Cardiac fibroblast (primary cell): ENCODE results near the gene CFDP1.

Source experiments
- DNase-seq, 2 donors: peaks; one replicate each; pipeline versions ENCODE4 v3.0.0 to v3.0.0-alpha.2; 2010; ENCODE audit warnings: low read depth in 2 of 2
- H3K4me3 ChIP-seq, 2 donors: replicated peaks in 1 of 2; 1 replicate in 1 of 2; 2 replicates in 1 of 2; pipeline ENCODE4 v1.5.1; 2011; ENCODE audit warnings: low read depth in 2 of 2, low read length in 2 of 2, mild to moderate bottlenecking in 2 of 2, moderate library complexity in 1 of 2
- TF ChIP-seq, protein P1 (sequence below): IDR thresholded peaks from one replicate; pipeline ENCODE4 v1.5.1; 2011; ENCODE audit warnings: low read depth, mild to moderate bottlenecking, low read length, inconsistent platforms

CFDP1 gene

DNA sequence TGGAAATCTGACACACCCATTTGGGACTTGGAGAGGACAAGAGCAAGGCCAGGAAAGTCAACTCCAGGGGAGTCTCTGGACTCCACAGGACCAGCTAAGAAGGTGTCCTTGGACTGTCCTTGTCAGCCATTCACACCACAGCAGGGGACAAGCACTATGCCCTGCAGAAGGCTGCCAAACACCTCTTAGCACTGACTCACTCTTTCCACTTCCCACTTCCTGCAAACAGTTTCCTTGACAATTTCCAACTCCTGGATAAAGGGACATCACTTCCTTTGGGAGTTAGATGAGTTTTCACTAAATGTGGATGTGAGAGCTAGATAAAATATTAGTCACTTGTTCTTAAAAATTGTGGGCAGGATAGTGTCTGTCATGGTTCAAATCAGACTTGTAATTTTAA lies 144.1 kb downstream of the CFDP1 start:
- TF ChIP-seq, protein P1, sequence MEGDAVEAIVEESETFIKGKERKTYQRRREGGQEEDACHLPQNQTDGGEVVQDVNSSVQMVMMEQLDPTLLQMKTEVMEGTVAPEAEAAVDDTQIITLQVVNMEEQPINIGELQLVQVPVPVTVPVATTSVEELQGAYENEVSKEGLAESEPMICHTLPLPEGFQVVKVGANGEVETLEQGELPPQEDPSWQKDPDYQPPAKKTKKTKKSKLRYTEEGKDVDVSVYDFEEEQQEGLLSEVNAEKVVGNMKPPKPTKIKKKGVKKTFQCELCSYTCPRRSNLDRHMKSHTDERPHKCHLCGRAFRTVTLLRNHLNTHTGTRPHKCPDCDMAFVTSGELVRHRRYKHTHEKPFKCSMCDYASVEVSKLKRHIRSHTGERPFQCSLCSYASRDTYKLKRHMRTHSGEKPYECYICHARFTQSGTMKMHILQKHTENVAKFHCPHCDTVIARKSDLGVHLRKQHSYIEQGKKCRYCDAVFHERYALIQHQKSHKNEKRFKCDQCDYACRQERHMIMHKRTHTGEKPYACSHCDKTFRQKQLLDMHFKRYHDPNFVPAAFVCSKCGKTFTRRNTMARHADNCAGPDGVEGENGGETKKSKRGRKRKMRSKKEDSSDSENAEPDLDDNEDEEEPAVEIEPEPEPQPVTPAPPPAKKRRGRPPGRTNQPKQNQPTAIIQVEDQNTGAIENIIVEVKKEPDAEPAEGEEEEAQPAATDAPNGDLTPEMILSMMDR, result no peak
- DNase-seq, result peak; percentile 60 to 67
- no peak overlapping the region for H3K4me3 ChIP-seq

DNA sequence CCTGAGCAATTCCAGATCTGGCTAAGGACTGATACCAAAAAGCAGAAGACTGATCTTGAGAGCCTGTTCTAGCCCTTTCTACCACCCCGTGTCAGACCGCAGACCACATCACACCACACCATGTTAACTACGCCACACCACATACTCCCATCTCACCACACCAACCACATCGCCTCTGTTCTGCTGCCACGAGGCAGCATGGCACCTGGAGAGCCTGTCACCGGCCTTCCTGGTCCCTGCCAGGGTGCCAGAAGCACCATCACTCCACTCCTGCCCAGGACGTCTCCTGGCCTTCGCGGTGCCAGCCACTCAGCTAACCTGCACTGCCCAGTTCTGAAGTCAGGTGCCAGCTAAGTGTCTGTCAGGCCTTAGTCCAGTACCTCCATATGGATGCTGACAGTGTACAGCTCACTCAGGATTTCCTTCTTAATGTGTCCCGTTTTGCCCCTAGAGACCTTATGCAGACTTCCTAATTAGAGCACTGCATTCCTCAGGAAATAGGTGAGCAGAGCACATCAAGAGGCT lies 144.6 kb downstream of the CFDP1 start:
- TF ChIP-seq, protein P1, result no peak
- no peak for DNase-seq
- no peak overlapping the region for H3K4me3 ChIP-seq

DNA sequence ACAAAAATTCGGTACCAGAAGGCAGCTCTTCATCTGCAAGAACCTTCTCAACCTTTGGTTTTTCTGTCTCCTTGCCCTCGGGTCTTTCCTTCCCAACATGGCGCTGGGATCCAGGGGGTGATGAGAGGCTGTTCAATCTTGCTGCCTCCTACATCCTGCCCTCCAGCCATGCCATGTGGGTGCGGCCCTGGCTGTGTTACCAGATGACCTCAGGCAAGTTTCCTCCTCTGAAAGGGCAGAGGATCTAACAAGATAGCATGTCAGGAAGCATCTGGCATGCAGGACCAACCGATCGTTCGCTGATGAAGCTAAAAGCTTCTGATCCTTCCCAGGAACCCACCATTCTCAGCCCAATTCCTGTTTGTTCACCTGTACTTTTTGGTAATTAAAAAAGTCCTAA lies 145.1 kb downstream of the CFDP1 start:
- TF ChIP-seq, protein P1, result no peak
- DNase-seq, result no peak
- no peak overlapping the region for H3K4me3 ChIP-seq

DNA sequence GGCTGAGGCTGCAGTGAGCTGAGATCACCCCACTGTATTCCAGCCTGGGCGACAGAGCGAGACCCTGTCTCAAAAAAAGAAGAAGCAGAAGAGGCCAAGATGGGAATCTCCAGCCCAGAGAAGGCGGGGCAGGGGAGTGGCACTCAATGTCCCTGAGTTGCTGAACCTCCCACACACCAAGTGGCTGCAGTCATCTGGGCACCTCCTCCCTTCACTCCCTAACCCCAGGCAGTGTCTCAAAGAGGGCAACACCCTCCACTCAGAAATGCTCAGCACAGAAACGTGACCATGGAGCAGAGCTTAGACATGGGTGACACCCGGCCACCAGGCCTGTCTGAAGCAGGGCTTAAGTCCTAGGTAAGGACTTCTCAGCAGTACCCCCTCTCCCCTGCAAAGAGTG lies 145.6 kb downstream of the CFDP1 start:
- H3K4me3 ChIP-seq, result no peak overlapping the region
- TF ChIP-seq, protein P1, result no peak
- no peak for DNase-seq

DNA sequence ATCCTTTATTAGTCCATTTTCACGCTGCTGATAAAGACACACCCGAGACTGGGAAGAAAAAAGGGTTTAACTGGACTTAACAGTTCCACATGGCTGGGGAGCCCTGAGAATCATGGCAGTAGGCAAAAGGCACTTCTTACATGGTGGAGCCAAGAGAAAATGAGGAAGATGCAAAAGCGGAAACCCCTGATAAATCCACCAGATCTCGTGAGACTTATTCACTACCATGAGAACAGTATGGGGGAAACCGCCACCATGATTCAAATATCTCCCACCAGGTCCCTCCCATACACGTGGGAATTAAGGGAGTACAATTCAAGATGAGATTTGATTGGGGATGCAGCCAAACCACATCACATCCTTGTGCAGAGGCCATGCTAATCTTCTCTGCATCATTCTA lies 146.9 kb downstream of the CFDP1 start:
- no peak overlapping the region for H3K4me3 ChIP-seq
- DNase-seq, result no peak

DNA sequence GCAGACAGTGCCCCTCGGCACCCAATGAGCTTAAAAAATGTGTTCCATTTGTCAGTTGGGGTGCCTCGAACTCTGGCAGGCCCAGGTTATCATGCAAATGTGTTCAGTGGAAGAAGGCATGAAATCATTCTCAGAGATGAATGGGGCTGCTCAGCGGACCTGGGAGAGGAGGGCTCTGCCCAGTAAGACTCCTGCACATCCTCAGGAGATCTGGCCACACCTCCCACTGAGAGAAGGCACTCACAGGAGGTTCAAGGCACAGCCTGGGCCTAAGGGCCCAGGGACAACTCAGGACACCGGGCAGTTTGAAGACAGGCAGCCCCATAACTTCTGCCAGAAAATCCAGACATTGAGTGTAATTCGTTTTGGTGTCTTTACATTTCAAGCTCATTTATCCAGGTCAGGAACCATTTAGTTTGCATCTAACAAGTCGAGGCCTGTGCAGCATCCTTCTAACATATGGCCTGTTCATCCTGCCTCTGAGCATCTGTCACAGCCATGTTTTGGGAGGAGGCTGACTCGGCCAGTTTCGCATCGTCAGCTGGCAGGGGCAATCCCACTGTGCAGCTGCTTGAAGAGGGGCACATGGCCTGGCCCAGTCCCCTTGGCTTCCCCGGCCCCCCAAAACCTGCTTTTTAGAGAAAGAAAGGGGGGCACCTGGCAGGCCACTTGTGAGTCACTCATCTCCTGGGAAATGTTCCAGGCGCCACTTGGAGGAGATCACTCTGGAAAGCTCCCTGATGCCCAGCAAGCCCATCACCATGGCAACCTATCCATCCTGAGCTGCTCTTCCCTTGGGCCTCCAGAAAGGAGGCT lies 150.6 kb downstream of the CFDP1 start:
- TF ChIP-seq, protein P1, result no peak
- H3K4me3 ChIP-seq, result no peak overlapping the region
- peak in 1 of 2 donors; percentile 22 for DNase-seq

More for the DNA sequence above, 146.9 kb downstream of the CFDP1 start:
- TF ChIP-seq, protein P1, result no peak
